Urinary bladder (tissue), 4 donors: ENCODE results near the gene WDR20. TPM values are rescaled to one million over a fixed set of nuclear protein-coding genes. Genes with fewer than 3 reads are reported as not detected.

ENCODE experiments used
- DNase-seq: peaks from one replicate; pipeline ENCODE4 v3.0.0-alpha.2; 2015; ENCODE audit errors: extremely low spot score
- H3K27ac ChIP-seq: one replicate; pipeline ENCODE4 v1.5.1; 2013; ENCODE audit warnings: low read depth, mild to moderate bottlenecking, moderate library complexity
- H3K36me3 ChIP-seq: one replicate; pipeline ENCODE4 v1.6.1; 2013; ENCODE audit warnings: mild to moderate bottlenecking, moderate library complexity; ENCODE audit not compliant: insufficient read depth
- H3K4me1 ChIP-seq: one replicate; pipeline ENCODE4 v1.6.1; 2013; ENCODE audit warnings: mild to moderate bottlenecking, moderate library complexity; ENCODE audit not compliant: insufficient read depth
- H3K4me3 ChIP-seq: one replicate; pipeline ENCODE4 v1.5.1; 2013; ENCODE audit warnings: low read depth, low read length
- WGBS: extraction: QIAGEN DNeasy Blood & Tissue Kit; methylation state at CpG from one replicate; pipeline ENCODE4 v1.1.7; 2013; 5-methylcytosine and 5-hydroxymethylcytosine counted together
- polyA plus RNA-seq: library from polyadenylated mRNA; stranded (reverse); fragments of 200-250 nt; gene quantifications from one replicate; pipeline ENCODE4 v1.2.3, GENCODE V29; 2013
- total RNA-seq: library from RNA; depleted of rRNA; stranded (reverse); fragments of >200 nt; gene quantifications from one replicate; pipeline ENCODE4 v1.2.3, GENCODE V29; 2014
- donor health status: healthy with polysubstance abuse.
- donor health status: healthy.

WDR20 gene
- total and polyA plus RNA-seq, 2 donors, result 15.6 to 27.0 TPM

- Histone ChIP-seq H3K27ac (no peak overlapping the region), H3K4me3 (no peak overlapping the region)
Measured at GRCh38 chr14:102215576-102216250, 76.0 kb downstream of the WDR20 start.

GRCh38 chr14:102217399-102217798 lies 77.7 kb downstream of the WDR20 start:
- no peak overlapping the region for H3K27ac ChIP-seq
- no peak for DNase-seq

More at GRCh38 chr14:102215576-102216250, 76.0 kb downstream of the WDR20 start:
- DNase-seq, result no peak
- Histone ChIP-seq H3K4me1 (no peaks in the 10 kb centered on the region), H3K36me3 (no peaks in the 10 kb centered on the region)
- 88% methylated on average over 20 of the region's 20 CpGs for WGBS

GRCh38 chr14:102217987-102218421 lies 78.3 kb downstream of the WDR20 start:
- no peak for DNase-seq
- Histone ChIP-seq H3K4me3 (no peak overlapping the region), H3K36me3 (no peaks in the 10 kb centered on the region), H3K27ac (no peak overlapping the region), H3K4me1 (no peaks in the 10 kb centered on the region)
- WGBS, result 91% methylated on average over 14 of the region's 14 CpGs

More at GRCh38 chr14:102217399-102217798, 77.7 kb downstream of the WDR20 start:
- H3K4me1 ChIP-seq, result no peaks in the 10 kb centered on the region
- H3K36me3 ChIP-seq, result no peaks in the 10 kb centered on the region
- no peak overlapping the region for H3K4me3 ChIP-seq
- whole genome bisulfite sequencing, result 96% methylated on average over 10 of the region's 10 CpGs

- Histone ChIP-seq H3K27ac (no peak overlapping the region), H3K4me3 (no peak overlapping the region), H3K36me3 (no peaks in the 10 kb centered on the region), H3K4me1 (no peaks in the 10 kb centered on the region)
- DNase-seq, result no peak
- 91% methylated on average over 16 of the region's 16 CpGs for WGBS
Measured at GRCh38 chr14:102218688-102219087, 79.0 kb downstream of the WDR20 start.

GRCh38 chr14:102219316-102219715 lies 79.6 kb downstream of the WDR20 start:
- H3K4me1 ChIP-seq, result no peaks in the 10 kb centered on the region
- 96% methylated on average over 16 of the region's 16 CpGs for WGBS
- no peak overlapping the region for H3K27ac ChIP-seq
- no peaks in the 10 kb centered on the region for H3K36me3 ChIP-seq
- no peak overlapping the region for H3K4me3 ChIP-seq
- DNase-seq, result no peak

GRCh38 chr14:102220031-102220430 lies 80.3 kb downstream of the WDR20 start:
- no peaks in the 10 kb centered on the region for H3K4me1 ChIP-seq
- DNase-seq, result no peak
- no peaks in the 10 kb centered on the region for H3K36me3 ChIP-seq
- no peak overlapping the region for H3K4me3 ChIP-seq
- WGBS, result 95% methylated on average over 12 of the region's 12 CpGs
- H3K27ac ChIP-seq, result no peak overlapping the region

- Histone ChIP-seq H3K4me1 (no peaks in the 10 kb centered on the region), H3K36me3 (no peaks in the 10 kb centered on the region), H3K4me3 (no peak overlapping the region), H3K27ac (no peak overlapping the region)
- no peak for DNase-seq
- 53% methylated on average over 7 of the region's 7 CpGs for WGBS
Measured at GRCh38 chr14:102221026-102221425, 81.3 kb downstream of the WDR20 start.

GRCh38 chr14:102222009-102222575 lies 82.4 kb downstream of the WDR20 start:
- H3K4me1 ChIP-seq, result no peaks in the 10 kb centered on the region
- no peaks in the 10 kb centered on the region for H3K36me3 ChIP-seq
- no peak overlapping the region for H3K27ac ChIP-seq
- no peak for DNase-seq
- WGBS, result 87% methylated on average over 13 of the region's 13 CpGs
- H3K4me3 ChIP-seq, result no peak overlapping the region

GRCh38 chr14:102222751-102223150 lies 83.1 kb downstream of the WDR20 start:
- Histone ChIP-seq H3K27ac (no peak overlapping the region), H3K4me3 (no peak overlapping the region), H3K4me1 (no peaks in the 10 kb centered on the region), H3K36me3 (peaks cover 2% of the 10 kb centered on the region)
- DNase-seq, result no peak
- 96% methylated on average over 28 of the region's 28 CpGs for WGBS

- Histone ChIP-seq H3K4me1 (no peaks in the 10 kb centered on the region), H3K36me3 (peaks cover 2% of the 10 kb centered on the region), H3K27ac (no peak overlapping the region), H3K4me3 (no peak overlapping the region)
- WGBS, result 89% methylated on average over 6 of the region's 6 CpGs
- no peak for DNase-seq
Measured at GRCh38 chr14:102223682-102224081, 84.0 kb downstream of the WDR20 start.

- DNase-seq, result no peak
- Histone ChIP-seq H3K4me1 (no peaks in the 10 kb centered on the region), H3K4me3 (no peak overlapping the region), H3K27ac (no peak overlapping the region), H3K36me3 (peaks cover 2% of the 10 kb centered on the region)
- WGBS, result 94% methylated on average over 7 of the region's 7 CpGs
Measured at GRCh38 chr14:102225386-102225785, 85.7 kb downstream of the WDR20 start.

- 84% methylated on average over 15 of the region's 15 CpGs for WGBS
Measured at GRCh38 chr14:102225936-102226335, 86.2 kb downstream of the WDR20 start.

GRCh38 chr14:102226356-102227125 lies 86.8 kb downstream of the WDR20 start:
- Histone ChIP-seq H3K27ac (no peak overlapping the region), H3K36me3 (peaks cover 2% of the 10 kb centered on the region), H3K4me3 (no peak overlapping the region), H3K4me1 (no peaks in the 10 kb centered on the region)
- WGBS, result 83% methylated on average over 27 of the region's 27 CpGs
- DNase-seq, result no peak

More at GRCh38 chr14:102225936-102226335, 86.2 kb downstream of the WDR20 start:
- Histone ChIP-seq H3K36me3 (peaks cover 2% of the 10 kb centered on the region), H3K27ac (no peak overlapping the region), H3K4me1 (no peaks in the 10 kb centered on the region), H3K4me3 (no peak overlapping the region)
- DNase-seq, result no peak
